WTC11 (cell line): ENCODE measurements around the gene CYTH3. TPM values are rescaled to one million over a fixed set of nuclear protein-coding genes. Genes with fewer than 3 reads are reported as not detected.

Experiments
- ATAC-seq: fragments of 200-7000 bp; cut with Tn5 transposase; 2 replicates; pipeline ENCODE4 v1.10.0; 2021; ENCODE audit warnings: mild to moderate bottlenecking, moderate library complexity
- CTCF ChIA-PET: fragments of 300-600 bp; sonication (Branson Sonifier 250); formaldehyde crosslinking; loops from one replicate; lab custom pipeline; 2021; ENCODE audit warnings: antibody characterized with exemption; lab: Charles Lee
- POLR2A ChIA-PET: fragments of 350-600 bp; sonication (Branson Sonifier 250); formaldehyde crosslinking; loops from one replicate; lab custom pipeline; 2021; ENCODE audit warnings: antibody characterized with exemption; lab: Charles Lee
- DNase-seq: peaks from one replicate; pipeline ENCODE4 v3.0.0; 2021; ENCODE audit warnings: low spot score
- H3K27ac Mint-ChIP-seq: 2 replicates; pipeline ENCODE4 v1.8.0; 2021; ENCODE audit warnings: mixed read lengths
- H3K27me3 Mint-ChIP-seq: 2 replicates; pipeline ENCODE4 v1.8.0; 2021; ENCODE audit warnings: low read depth, mild to moderate bottlenecking, moderate library complexity, mixed read lengths
- H3K36me3 Mint-ChIP-seq: 2 replicates; pipeline ENCODE4 v1.8.0; 2021; ENCODE audit warnings: mixed read lengths
- H3K4me1 Mint-ChIP-seq: 2 replicates; pipeline ENCODE4 v1.8.0; 2022; ENCODE audit warnings: mixed read lengths
- H3K4me3 Mint-ChIP-seq: 2 replicates; pipeline ENCODE4 v1.8.0; 2021; ENCODE audit warnings: mild to moderate bottlenecking, moderate library complexity, mixed read lengths
- H3K9me3 Mint-ChIP-seq: 2 replicates; pipeline ENCODE4 v1.8.0; 2021; ENCODE audit warnings: mixed read lengths
- CBFB ChIP-seq: sonication (generic); formaldehyde crosslinking; IDR thresholded peaks from 2 replicates; pipeline ENCODE4 v1.8.1; 2022; ENCODE audit warnings: mild to moderate bottlenecking, low read depth, missing genetic modification reagents
- ELF4 ChIP-seq: sonication (generic); formaldehyde crosslinking; IDR thresholded peaks from 2 replicates; pipeline ENCODE4 v1.8.1; 2022; ENCODE audit warnings: low read depth, mild to moderate bottlenecking, moderate library complexity, missing genetic modification reagents
- FOXP1 ChIP-seq: sonication (generic); formaldehyde crosslinking; IDR thresholded peaks from 2 replicates; pipeline ENCODE4 v1.8.0; 2022; ENCODE audit warnings: missing genetic modification reagents, mild to moderate bottlenecking, moderate library complexity, borderline replicate concordance
- GTF2I ChIP-seq: fragments of 250-450 bp; sonication (Bioruptor Pico); conservative IDR thresholded peaks from 2 replicates; pipeline ENCODE4 v1.4.0; 2021; ENCODE audit warnings: mild to moderate bottlenecking
- HMGA2 ChIP-seq: fragments of 250-450 bp; sonication (Bioruptor Pico); IDR thresholded peaks from 2 replicates; pipeline ENCODE4 v1.4.0; 2021; ENCODE audit warnings: mild to moderate bottlenecking, moderate library complexity
- IRF2 ChIP-seq: sonication (generic); formaldehyde crosslinking; IDR thresholded peaks from 2 replicates; pipeline ENCODE4 v1.8.0; 2022; ENCODE audit warnings: low read depth, missing genetic modification reagents, borderline replicate concordance
- JAZF1 ChIP-seq: fragments of 250-450 bp; sonication (Bioruptor Pico); IDR thresholded peaks from 2 replicates; pipeline ENCODE4 v1.9.0; 2021; ENCODE audit warnings: moderate library complexity, mild to moderate bottlenecking, inconsistent platforms
- KAT7 ChIP-seq: sonication (generic); formaldehyde crosslinking; IDR thresholded peaks from 2 replicates; pipeline ENCODE4 v1.8.1; 2023; ENCODE audit warnings: missing genetic modification reagents, mild to moderate bottlenecking, borderline replicate concordance
- MXD4 ChIP-seq: fragments of 250-450 bp; sonication (Bioruptor Pico); IDR thresholded peaks from 2 replicates; pipeline ENCODE4 v1.8.0; 2021; ENCODE audit warnings: mild to moderate bottlenecking, moderate library complexity, borderline replicate concordance
- NFE2L1 ChIP-seq: sonication (generic); formaldehyde crosslinking; IDR thresholded peaks from 2 replicates; pipeline ENCODE4 v1.8.1; 2023; ENCODE audit warnings: missing genetic modification reagents
- OVOL2 ChIP-seq: fragments of 250-450 bp; sonication (Bioruptor Pico); IDR thresholded peaks from 2 replicates; pipeline ENCODE4 v1.9.0; 2021; ENCODE audit warnings: mild to moderate bottlenecking, borderline replicate concordance
- SMAD3 ChIP-seq: sonication (generic); formaldehyde crosslinking; IDR thresholded peaks from 2 replicates; pipeline ENCODE4 v1.8.0; 2022; ENCODE audit warnings: missing genetic modification reagents, mild to moderate bottlenecking, borderline replicate concordance
- SP1 ChIP-seq: sonication (generic); formaldehyde crosslinking; conservative IDR thresholded peaks from 2 replicates; pipeline ENCODE4 v1.8.1; 2022; ENCODE audit warnings: missing genetic modification reagents
- TEAD4 ChIP-seq: sonication (generic); formaldehyde crosslinking; IDR thresholded peaks from 2 replicates; pipeline ENCODE4 v1.8.0; 2022; ENCODE audit warnings: mild to moderate bottlenecking, missing genetic modification reagents
- ZNF263 ChIP-seq: sonication (generic); formaldehyde crosslinking; IDR thresholded peaks from 2 replicates; pipeline ENCODE4 v1.8.1; 2022; ENCODE audit warnings: low read depth, mild to moderate bottlenecking, moderate library complexity, missing genetic modification reagents
- ZNF317 ChIP-seq: sonication (generic); formaldehyde crosslinking; IDR thresholded peaks from 2 replicates; pipeline ENCODE4 v1.8.1; 2023; ENCODE audit warnings: low read depth, mild to moderate bottlenecking, moderate library complexity, missing genetic modification reagents, borderline replicate concordance
- ZNF416 ChIP-seq: fragments of 250-450 bp; sonication (Bioruptor Pico); IDR thresholded peaks from 2 replicates; pipeline ENCODE4 v1.9.0; 2021; ENCODE audit warnings: mild to moderate bottlenecking, inconsistent platforms
- total RNA-seq: library from RNA; stranded (reverse); gene quantifications from 3 replicates; pipeline ENCODE4 v1.2.3, GENCODE V29; 2021
- TF ChIP-seq, protein P1 (sequence below): sonication (generic); formaldehyde crosslinking; IDR thresholded peaks from 2 replicates; pipeline ENCODE4 v1.8.1; 2023; ENCODE audit warnings: mild to moderate bottlenecking, moderate library complexity, missing genetic modification reagents
- TF ChIP-seq, protein P2 (sequence below): sonication (generic); formaldehyde crosslinking; IDR thresholded peaks from 2 replicates; pipeline ENCODE4 v1.8.1; 2022; ENCODE audit warnings: mild to moderate bottlenecking, missing genetic modification reagents, moderate library complexity, borderline replicate concordance
- TF ChIP-seq, protein P3 (sequence below): sonication (generic); formaldehyde crosslinking; IDR thresholded peaks from 2 replicates; pipeline ENCODE4 v1.8.0; 2022; ENCODE audit warnings: mild to moderate bottlenecking, missing genetic modification reagents
- TF ChIP-seq, protein P4 (sequence below): sonication (generic); formaldehyde crosslinking; IDR thresholded peaks from 2 replicates; pipeline ENCODE4 v1.8.1; 2023; ENCODE audit warnings: mild to moderate bottlenecking, missing genetic modification reagents, moderate library complexity
- TF ChIP-seq, protein P5 (sequence below): fragments of 200-600 bp; IDR thresholded peaks from 2 replicates; pipeline ENCODE4 v1.8.0; 2022; ENCODE audit warnings: antibody characterized with exemption
- TF ChIP-seq, protein P6 (sequence below): sonication (generic); formaldehyde crosslinking; IDR thresholded peaks from 2 replicates; pipeline ENCODE4 v1.8.1; 2023; ENCODE audit warnings: mild to moderate bottlenecking, missing genetic modification reagents, moderate library complexity
- TF ChIP-seq, protein P7 (sequence below): sonication (generic); formaldehyde crosslinking; IDR thresholded peaks from 2 replicates; pipeline ENCODE4 v1.8.0; 2022; ENCODE audit warnings: missing genetic modification reagents
- TF ChIP-seq, protein P8 (sequence below): fragments of 250-450 bp; sonication (Bioruptor Pico); conservative IDR thresholded peaks from 2 replicates; pipeline ENCODE4 v1.9.0; 2021; ENCODE audit warnings: mild to moderate bottlenecking

Gene CYTH3
- total RNA-seq, 1 experiment from 2014 or later = 13.2 TPM

DNA sequence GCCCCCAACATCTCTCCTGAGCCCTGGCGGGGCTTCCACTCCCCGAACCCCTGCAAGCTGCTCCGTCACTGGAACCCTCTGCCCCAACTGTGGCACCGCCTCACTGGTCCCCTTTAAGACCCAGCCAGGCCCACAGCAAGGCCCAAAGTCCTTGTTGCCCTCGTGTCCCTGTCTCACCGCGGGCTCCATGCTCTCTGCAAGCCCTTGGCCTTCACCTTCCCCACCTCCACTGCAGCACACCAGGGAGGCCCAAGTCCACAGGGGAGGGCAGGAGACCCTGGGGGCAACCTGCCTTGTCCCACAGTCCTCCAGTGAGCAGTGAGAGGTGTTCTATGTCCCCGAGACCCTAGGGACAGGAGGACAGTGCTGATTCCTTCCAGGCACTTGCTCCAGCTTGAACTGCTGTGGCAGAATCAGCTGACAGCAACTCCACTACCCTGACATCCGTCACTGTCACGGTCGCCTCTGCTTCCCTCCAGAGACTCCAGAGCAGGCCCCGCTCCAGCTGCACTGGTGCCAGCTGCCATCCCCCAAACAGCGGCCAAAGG is 105.3 kb downstream of the CYTH3 start:
- no peak for ATAC-seq
- Mint-ChIP-seq H3K4me1 (peaks cover 18% of the 10 kb centered on the region), H3K36me3 (peaks cover 5% of the 10 kb centered on the region; the same call in 1 of the 2 replicates), H3K27me3 (no peaks in the 10 kb centered on the region), H3K9me3 (no peaks in the 10 kb centered on the region), H3K4me3 (no peak overlapping the region), H3K27ac (peak overlapping the region; percentile 79)
- TF ChIP-seq IRF2 (no peak), ELF4 (CRISPR knock-in tag) (no peak), NFE2L1 (CRISPR knock-in tag) (no peak), CBFB (no peak), HMGA2 (no peak), ZNF263 (no peak), KAT7 (no peak), MXD4 (CRISPR knock-in tag) (no peak), OVOL2 (no peak), ZNF317 (no peak), GTF2I (CRISPR knock-in tag) (no peak), JAZF1 (CRISPR knock-in tag) (no peak)
- TF ChIP-seq, protein P1, sequence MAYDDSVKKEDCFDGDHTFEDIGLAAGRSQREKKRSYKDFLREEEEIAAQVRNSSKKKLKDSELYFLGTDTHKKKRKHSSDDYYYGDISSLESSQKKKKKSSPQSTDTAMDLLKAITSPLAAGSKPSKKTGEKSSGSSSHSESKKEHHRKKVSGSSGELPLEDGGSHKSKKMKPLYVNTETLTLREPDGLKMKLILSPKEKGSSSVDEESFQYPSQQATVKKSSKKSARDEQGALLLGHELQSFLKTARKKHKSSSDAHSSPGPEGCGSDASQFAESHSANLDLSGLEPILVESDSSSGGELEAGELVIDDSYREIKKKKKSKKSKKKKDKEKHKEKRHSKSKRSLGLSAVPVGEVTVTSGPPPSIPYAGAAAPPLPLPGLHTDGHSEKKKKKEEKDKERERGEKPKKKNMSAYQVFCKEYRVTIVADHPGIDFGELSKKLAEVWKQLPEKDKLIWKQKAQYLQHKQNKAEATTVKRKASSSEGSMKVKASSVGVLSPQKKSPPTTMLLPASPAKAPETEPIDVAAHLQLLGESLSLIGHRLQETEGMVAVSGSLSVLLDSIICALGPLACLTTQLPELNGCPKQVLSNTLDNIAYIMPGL (CRISPR knock-in tag) = no peak
- TF ChIP-seq, protein P2, sequence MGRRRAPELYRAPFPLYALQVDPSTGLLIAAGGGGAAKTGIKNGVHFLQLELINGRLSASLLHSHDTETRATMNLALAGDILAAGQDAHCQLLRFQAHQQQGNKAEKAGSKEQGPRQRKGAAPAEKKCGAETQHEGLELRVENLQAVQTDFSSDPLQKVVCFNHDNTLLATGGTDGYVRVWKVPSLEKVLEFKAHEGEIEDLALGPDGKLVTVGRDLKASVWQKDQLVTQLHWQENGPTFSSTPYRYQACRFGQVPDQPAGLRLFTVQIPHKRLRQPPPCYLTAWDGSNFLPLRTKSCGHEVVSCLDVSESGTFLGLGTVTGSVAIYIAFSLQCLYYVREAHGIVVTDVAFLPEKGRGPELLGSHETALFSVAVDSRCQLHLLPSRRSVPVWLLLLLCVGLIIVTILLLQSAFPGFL (CRISPR knock-in tag) = no peak
- TF ChIP-seq, protein P3, sequence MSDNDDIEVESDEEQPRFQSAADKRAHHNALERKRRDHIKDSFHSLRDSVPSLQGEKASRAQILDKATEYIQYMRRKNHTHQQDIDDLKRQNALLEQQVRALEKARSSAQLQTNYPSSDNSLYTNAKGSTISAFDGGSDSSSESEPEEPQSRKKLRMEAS (CRISPR knock-in tag) = no peak
- TF ChIP-seq, protein P4, sequence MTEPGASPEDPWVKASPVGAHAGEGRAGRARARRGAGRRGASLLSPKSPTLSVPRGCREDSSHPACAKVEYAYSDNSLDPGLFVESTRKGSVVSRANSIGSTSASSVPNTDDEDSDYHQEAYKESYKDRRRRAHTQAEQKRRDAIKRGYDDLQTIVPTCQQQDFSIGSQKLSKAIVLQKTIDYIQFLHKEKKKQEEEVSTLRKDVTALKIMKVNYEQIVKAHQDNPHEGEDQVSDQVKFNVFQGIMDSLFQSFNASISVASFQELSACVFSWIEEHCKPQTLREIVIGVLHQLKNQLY (CRISPR knock-in tag) = no peak
- TF ChIP-seq, protein P5, sequence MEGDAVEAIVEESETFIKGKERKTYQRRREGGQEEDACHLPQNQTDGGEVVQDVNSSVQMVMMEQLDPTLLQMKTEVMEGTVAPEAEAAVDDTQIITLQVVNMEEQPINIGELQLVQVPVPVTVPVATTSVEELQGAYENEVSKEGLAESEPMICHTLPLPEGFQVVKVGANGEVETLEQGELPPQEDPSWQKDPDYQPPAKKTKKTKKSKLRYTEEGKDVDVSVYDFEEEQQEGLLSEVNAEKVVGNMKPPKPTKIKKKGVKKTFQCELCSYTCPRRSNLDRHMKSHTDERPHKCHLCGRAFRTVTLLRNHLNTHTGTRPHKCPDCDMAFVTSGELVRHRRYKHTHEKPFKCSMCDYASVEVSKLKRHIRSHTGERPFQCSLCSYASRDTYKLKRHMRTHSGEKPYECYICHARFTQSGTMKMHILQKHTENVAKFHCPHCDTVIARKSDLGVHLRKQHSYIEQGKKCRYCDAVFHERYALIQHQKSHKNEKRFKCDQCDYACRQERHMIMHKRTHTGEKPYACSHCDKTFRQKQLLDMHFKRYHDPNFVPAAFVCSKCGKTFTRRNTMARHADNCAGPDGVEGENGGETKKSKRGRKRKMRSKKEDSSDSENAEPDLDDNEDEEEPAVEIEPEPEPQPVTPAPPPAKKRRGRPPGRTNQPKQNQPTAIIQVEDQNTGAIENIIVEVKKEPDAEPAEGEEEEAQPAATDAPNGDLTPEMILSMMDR = no peak
- no peak for DNase-seq
- POLR2A ChIA-PET = interaction anchor here (0.5 kb wide), 1 partner anchor 38 kb away, joined by 3 read pairs; no protein-coding TSS in a partner anchor
- CTCF ChIA-PET = no interaction called here

DNA sequence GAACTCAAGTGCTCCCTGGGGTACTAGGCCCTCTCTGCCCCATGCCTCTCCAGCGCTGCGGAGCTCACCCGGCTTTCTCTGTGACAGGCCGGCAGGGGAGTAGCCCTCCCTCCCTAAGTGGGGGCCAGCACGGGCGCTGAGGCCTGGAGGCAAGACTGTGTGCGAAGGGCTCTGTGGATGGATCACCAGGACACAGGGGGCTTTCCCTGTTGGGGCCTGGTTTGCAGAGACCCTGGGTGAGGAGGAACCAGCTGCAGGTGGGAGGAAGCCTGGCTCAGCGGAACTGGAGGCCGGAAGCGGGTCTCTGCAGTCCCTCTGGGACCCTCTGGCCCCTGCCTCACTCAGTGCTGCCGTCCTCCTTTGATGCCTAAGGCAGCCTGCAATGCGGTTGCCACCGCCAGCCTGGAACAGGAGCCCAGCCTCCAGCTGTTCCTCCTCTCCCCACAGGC is 106.0 kb downstream of the CYTH3 start:
- ATAC-seq (no peak), DNase-seq (no peak)
- H3K9me3 Mint-ChIP-seq = no peaks in the 10 kb centered on the region
- H3K4me1 Mint-ChIP-seq = peaks cover 12% of the 10 kb centered on the region
- ChIA-PET CTCF (no interaction called here), POLR2A (interaction anchor here (0.5 kb wide), 1 partner anchor 37 kb away, joined by 3 read pairs; no protein-coding TSS in a partner anchor)
- H3K27ac Mint-ChIP-seq = peak overlapping the region; percentile 79; the same call in 1 of the 2 replicates
- H3K4me3 Mint-ChIP-seq = no peak overlapping the region
- H3K36me3 Mint-ChIP-seq = peaks cover 9% of the 10 kb centered on the region; the same call in 1 of the 2 replicates
- no peaks in the 10 kb centered on the region for H3K27me3 Mint-ChIP-seq
- no peak for TF ChIP-seq TEAD4 (CRISPR knock-in tag)
- TF ChIP-seq, protein P6, sequence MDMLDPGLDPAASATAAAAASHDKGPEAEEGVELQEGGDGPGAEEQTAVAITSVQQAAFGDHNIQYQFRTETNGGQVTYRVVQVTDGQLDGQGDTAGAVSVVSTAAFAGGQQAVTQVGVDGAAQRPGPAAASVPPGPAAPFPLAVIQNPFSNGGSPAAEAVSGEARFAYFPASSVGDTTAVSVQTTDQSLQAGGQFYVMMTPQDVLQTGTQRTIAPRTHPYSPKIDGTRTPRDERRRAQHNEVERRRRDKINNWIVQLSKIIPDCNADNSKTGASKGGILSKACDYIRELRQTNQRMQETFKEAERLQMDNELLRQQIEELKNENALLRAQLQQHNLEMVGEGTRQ (CRISPR knock-in tag) = no peak
- TF ChIP-seq SMAD3 (CRISPR knock-in tag) = no peak
- TF ChIP-seq, protein P7, sequence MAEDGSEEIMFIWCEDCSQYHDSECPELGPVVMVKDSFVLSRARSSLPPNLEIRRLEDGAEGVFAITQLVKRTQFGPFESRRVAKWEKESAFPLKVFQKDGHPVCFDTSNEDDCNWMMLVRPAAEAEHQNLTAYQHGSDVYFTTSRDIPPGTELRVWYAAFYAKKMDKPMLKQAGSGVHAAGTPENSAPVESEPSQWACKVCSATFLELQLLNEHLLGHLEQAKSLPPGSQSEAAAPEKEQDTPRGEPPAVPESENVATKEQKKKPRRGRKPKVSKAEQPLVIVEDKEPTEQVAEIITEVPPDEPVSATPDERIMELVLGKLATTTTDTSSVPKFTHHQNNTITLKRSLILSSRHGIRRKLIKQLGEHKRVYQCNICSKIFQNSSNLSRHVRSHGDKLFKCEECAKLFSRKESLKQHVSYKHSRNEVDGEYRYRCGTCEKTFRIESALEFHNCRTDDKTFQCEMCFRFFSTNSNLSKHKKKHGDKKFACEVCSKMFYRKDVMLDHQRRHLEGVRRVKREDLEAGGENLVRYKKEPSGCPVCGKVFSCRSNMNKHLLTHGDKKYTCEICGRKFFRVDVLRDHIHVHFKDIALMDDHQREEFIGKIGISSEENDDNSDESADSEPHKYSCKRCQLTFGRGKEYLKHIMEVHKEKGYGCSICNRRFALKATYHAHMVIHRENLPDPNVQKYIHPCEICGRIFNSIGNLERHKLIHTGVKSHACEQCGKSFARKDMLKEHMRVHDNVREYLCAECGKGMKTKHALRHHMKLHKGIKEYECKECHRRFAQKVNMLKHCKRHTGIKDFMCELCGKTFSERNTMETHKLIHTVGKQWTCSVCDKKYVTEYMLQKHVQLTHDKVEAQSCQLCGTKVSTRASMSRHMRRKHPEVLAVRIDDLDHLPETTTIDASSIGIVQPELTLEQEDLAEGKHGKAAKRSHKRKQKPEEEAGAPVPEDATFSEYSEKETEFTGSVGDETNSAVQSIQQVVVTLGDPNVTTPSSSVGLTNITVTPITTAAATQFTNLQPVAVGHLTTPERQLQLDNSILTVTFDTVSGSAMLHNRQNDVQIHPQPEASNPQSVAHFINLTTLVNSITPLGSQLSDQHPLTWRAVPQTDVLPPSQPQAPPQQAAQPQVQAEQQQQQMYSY (CRISPR knock-in tag) = no peak
- no peak for TF ChIP-seq ZNF416
- TF ChIP-seq, protein P8, sequence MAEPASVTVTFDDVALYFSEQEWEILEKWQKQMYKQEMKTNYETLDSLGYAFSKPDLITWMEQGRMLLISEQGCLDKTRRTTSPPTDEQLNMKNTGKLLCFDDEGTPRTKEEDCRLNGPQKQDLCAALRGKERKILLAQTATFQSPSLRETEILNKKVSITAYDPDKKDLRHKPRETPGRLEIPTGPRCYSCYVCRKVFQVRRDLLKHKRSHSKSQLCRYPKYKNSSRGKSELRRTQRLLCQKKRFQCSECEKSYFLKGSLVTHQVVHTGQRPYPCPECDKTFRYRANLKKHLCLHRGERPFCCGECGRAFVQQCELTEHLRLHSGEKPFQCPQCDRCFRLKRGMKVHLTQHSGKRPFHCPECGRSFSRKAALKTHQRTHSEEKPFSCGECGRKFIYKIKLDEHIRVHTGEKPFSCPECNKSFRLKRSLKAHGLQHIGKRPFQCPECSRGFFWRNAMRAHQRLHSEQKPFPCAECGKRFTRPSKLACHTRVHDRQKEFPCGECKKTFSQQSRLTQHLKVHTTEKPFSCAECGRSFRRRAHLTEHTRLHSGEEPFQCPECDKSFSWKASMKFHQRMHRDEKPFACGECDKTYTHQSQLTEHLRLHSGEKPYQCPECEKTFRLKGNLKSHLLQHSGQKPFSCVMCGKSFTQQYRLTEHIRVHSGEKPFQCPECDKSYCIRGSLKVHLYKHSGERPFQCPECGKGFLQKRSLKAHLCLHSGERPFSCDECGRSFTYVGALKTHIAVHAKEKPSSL (CRISPR knock-in tag) = no peak
- no peak for TF ChIP-seq SP1 (CRISPR knock-in tag)
- no peak for TF ChIP-seq FOXP1
